CD4-positive, alpha-beta T cell (primary cell): ENCODE results near the gene SPOP. TPM values are rescaled to one million over a fixed set of nuclear protein-coding genes. Genes with fewer than 3 reads are reported as not detected.

ENCODE experiments used
- ATAC-seq: fragments of 200-7000 bp; cut with Tn5 transposase; one replicate; pipeline ENCODE4 v1.10.0; 2022; ENCODE audit warnings: mild to moderate bottlenecking; ENCODE audit not compliant: poor library complexity
- CTCF ChIA-PET: fragments of 350-600 bp; sonication (Branson Sonifier 250); formaldehyde crosslinking; loops from one replicate; lab custom pipeline; 2021; ENCODE audit warnings: antibody characterized with exemption, inconsistent platforms; lab: Charles Lee
- POLR2A ChIA-PET: fragments of 350-600 bp; sonication (Branson Sonifier 250); formaldehyde crosslinking; loops from one replicate; lab custom pipeline; 2021; ENCODE audit warnings: antibody characterized with exemption, inconsistent platforms; lab: Charles Lee
- DNase-seq, 14 experiments: peaks; one replicate each; pipeline ENCODE4 v3.0.0-alpha.2; 2013 to 2020; ENCODE audit warnings: mixed read lengths in 2 of 14
- H3K27ac ChIP-seq, 2 donors: one replicate each; pipeline versions ENCODE4 v1.5.1 to v1.7.0; 2013; ENCODE audit warnings: low read length in 2 of 2, low read depth in 1 of 2, mild to moderate bottlenecking in 1 of 2
- H3K27me3 ChIP-seq, 2 experiments: 1 replicate in 1 of 2; 2 replicates in 1 of 2; pipeline versions ENCODE4 v1.6.1 to v1.7.0; 2013; ENCODE audit warnings: low read length in 2 of 2, control low read depth in 1 of 2, mild to moderate bottlenecking in 1 of 2, moderate library complexity in 1 of 2; ENCODE audit not compliant: insufficient read depth in 2 of 2, control insufficient read depth in 1 of 2
- H3K36me3 ChIP-seq: one replicate; pipeline ENCODE4 v1.6.1; 2013; ENCODE audit warnings: low read length, control low read depth; ENCODE audit not compliant: insufficient read depth
- H3K4me1 ChIP-seq: one replicate; pipeline ENCODE4 v1.6.1; 2013; ENCODE audit warnings: low read length, control low read depth; ENCODE audit not compliant: insufficient read depth
- H3K4me3 ChIP-seq: one replicate; pipeline ENCODE4 v1.5.1; 2013; ENCODE audit warnings: mild to moderate bottlenecking, low read length, moderate library complexity
- H3K9me3 ChIP-seq, 2 experiments: 1 replicate in 1 of 2; 2 replicates in 1 of 2; pipeline versions ENCODE4 v1.6.1 to v1.7.0; 2013; ENCODE audit warnings: low read length in 2 of 2, mild to moderate bottlenecking in 2 of 2, control low read depth in 1 of 2, moderate library complexity in 1 of 2; ENCODE audit not compliant: control insufficient read depth in 1 of 2, insufficient read depth in 1 of 2
- H3K27ac Mint-ChIP-seq: one replicate; pipeline ENCODE4 v1.8.0; 2020; ENCODE audit warnings: mixed read lengths
- H3K27me3 Mint-ChIP-seq: one replicate; pipeline ENCODE4 v1.8.0; 2021; ENCODE audit warnings: mixed read lengths
- H3K36me3 Mint-ChIP-seq: one replicate; pipeline ENCODE4 v1.8.0; 2021; ENCODE audit warnings: low read depth, mixed read lengths
- H3K4me1 Mint-ChIP-seq: one replicate; pipeline ENCODE4 v1.8.0; 2021; ENCODE audit warnings: low read depth, mixed read lengths
- H3K4me3 Mint-ChIP-seq: one replicate; pipeline ENCODE4 v1.8.0; 2020; ENCODE audit warnings: mild to moderate bottlenecking, mixed read lengths
- H3K9me3 Mint-ChIP-seq: one replicate; pipeline ENCODE4 v1.8.0; 2020; ENCODE audit warnings: mixed read lengths
- CTCF ChIP-seq: fragments of 200-600 bp; IDR thresholded peaks from one replicate; pipeline ENCODE4 v1.8.0; 2022; ENCODE audit warnings: antibody characterized with exemption, mild to moderate bottlenecking
- intact Hi-C, 2 experiments: fragments of 100-400 bp; cut with DNase I in 1 of 2; cut with micrococcal nuclease in 1 of 2; formaldehyde crosslinking; loops; one replicate each; pipeline versions ENCODE4 v1.15.1 to v1.9.0; 2023 to 2025; cut with DNase I, micrococcal nuclease
- total RNA-seq, 174 experiments: library from RNA in 2 of 174; stranded (reverse) in 2 of 174; gene quantifications; one replicate each; pipeline ENCODE4 v1.2.3 and lab custom pipeline; 2021 to 2026

The SPOP gene
- total RNA-seq, 2 experiments from 2014 or later, result 38.7 to 41.5 TPM

- Histone ChIP-seq H3K36me3 (no peaks in the 10 kb centered on the region), H3K4me1 (peaks cover 62% of the 10 kb centered on the region), H3K4me3 (no peak overlapping the region), H3K27ac (no peak overlapping the region), H3K9me3 (no peaks in the 10 kb centered on the region), H3K27me3 (no peaks in the 10 kb centered on the region)
- intact Hi-C loops, result loop anchor here in 1 of 2 experiments (5.0 to 10.0 kb wide), 4 partner anchors 76 to 304 kb away; partner anchors contain the start of genes DLX3, NGFR and PHB1
- Mint-ChIP-seq H3K36me3 (peaks cover 5% of the 10 kb centered on the region), H3K4me1 (peaks cover 62% of the 10 kb centered on the region), H3K4me3 (no peak overlapping the region), H3K27ac (peak overlapping the region; percentile 39), H3K9me3 (no peaks in the 10 kb centered on the region), H3K27me3 (no peaks in the 10 kb centered on the region)
- ChIA-PET POLR2A (interaction anchor here (0.8 to 1.2 kb wide), 3 partner anchors 14 to 306 kb away, joined by 3 to 4 read pairs (median 4); no protein-coding TSS in a partner anchor), CTCF (interaction anchor here (1.4 kb wide), 1 partner anchor 121 kb away, joined by 5 read pairs; no protein-coding TSS in a partner anchor)
- ATAC-seq, result no peak
- TF ChIP-seq CTCF, result no peak
- DNase-seq, result no peak
These were observed 13.3 kb upstream of the SPOP start for GRCh38 chr17:49691086-49691676.

- H3K27ac ChIP-seq, result no peak overlapping the region
- no peaks in the 10 kb centered on the region for H3K27me3 ChIP-seq
- no peaks in the 10 kb centered on the region for H3K27me3 Mint-ChIP-seq
- POLR2A ChIA-PET, result interaction anchor here (0.8 kb wide), 1 partner anchor 13 kb away, joined by 4 read pairs; no protein-coding TSS in a partner anchor
- peaks cover 5% of the 10 kb centered on the region for H3K36me3 Mint-ChIP-seq
- ATAC-seq (no peak), DNase-seq (no peak)
- TF ChIP-seq CTCF, result no peak
- peaks cover 52% of the 10 kb centered on the region for H3K4me1 Mint-ChIP-seq
- no peaks in the 10 kb centered on the region for H3K9me3 Mint-ChIP-seq
- H3K9me3 ChIP-seq, result no peaks in the 10 kb centered on the region
- H3K4me3 ChIP-seq, result no peak overlapping the region
- H3K4me3 Mint-ChIP-seq, result no peak overlapping the region
- CTCF ChIA-PET, result no interaction called here
- intact Hi-C loops, result loop anchor here in 1 of 2 experiments (5.0 to 10.0 kb wide), 4 partner anchors 75 to 305 kb away; partner anchors contain the start of genes DLX3, NGFR and PHB1
- peaks cover 53% of the 10 kb centered on the region for H3K4me1 ChIP-seq
- H3K36me3 ChIP-seq, result no peaks in the 10 kb centered on the region
- H3K27ac Mint-ChIP-seq, result peak overlapping the region; percentile 31
These were observed 12.4 kb upstream of the SPOP start for GRCh38 chr17:49690256-49690655.

GRCh38 chr17:49688848-49689247 lies 11.0 kb upstream of the SPOP start:
- ATAC-seq (no peak), DNase-seq (no peak)
- Histone ChIP-seq H3K4me1 (peaks cover 49% of the 10 kb centered on the region), H3K36me3 (no peaks in the 10 kb centered on the region), H3K27me3 (no peaks in the 10 kb centered on the region), H3K9me3 (no peaks in the 10 kb centered on the region), H3K27ac (no peak overlapping the region), H3K4me3 (peak overlapping the region; percentile 30)
- Mint-ChIP-seq H3K4me3 (peak overlapping the region; percentile 87), H3K36me3 (peaks cover 5% of the 10 kb centered on the region), H3K4me1 (peaks cover 47% of the 10 kb centered on the region), H3K9me3 (no peaks in the 10 kb centered on the region), H3K27me3 (no peaks in the 10 kb centered on the region), H3K27ac (peak overlapping the region; percentile 89)
- TF ChIP-seq CTCF, result no peak
- intact Hi-C loops, result no loop called here
- ChIA-PET CTCF (interaction anchor here (1.7 kb wide), 1 partner anchor 119 kb away, joined by 12 read pairs; no protein-coding TSS in a partner anchor), POLR2A (interaction anchor here (0.6 to 1.4 kb wide), 5 partner anchors 10 to 38 kb away, joined by 3 to 7 read pairs (median 3); partner anchors contain the start of gene SPOP)
